Stimulated activated CD8-positive, alpha-beta memory T cell treated with anti-CD3 and anti-CD28 coated beads, Interleukin-4, amount 100 ng/mL, for 48 hours (primary cell): ENCODE measurements around the gene IL1R2.

ENCODE experiments used
- DNase-seq: peaks from one replicate; pipeline ENCODE4 v3.0.0-alpha.2; 2020

Gene IL1R2

DNA sequence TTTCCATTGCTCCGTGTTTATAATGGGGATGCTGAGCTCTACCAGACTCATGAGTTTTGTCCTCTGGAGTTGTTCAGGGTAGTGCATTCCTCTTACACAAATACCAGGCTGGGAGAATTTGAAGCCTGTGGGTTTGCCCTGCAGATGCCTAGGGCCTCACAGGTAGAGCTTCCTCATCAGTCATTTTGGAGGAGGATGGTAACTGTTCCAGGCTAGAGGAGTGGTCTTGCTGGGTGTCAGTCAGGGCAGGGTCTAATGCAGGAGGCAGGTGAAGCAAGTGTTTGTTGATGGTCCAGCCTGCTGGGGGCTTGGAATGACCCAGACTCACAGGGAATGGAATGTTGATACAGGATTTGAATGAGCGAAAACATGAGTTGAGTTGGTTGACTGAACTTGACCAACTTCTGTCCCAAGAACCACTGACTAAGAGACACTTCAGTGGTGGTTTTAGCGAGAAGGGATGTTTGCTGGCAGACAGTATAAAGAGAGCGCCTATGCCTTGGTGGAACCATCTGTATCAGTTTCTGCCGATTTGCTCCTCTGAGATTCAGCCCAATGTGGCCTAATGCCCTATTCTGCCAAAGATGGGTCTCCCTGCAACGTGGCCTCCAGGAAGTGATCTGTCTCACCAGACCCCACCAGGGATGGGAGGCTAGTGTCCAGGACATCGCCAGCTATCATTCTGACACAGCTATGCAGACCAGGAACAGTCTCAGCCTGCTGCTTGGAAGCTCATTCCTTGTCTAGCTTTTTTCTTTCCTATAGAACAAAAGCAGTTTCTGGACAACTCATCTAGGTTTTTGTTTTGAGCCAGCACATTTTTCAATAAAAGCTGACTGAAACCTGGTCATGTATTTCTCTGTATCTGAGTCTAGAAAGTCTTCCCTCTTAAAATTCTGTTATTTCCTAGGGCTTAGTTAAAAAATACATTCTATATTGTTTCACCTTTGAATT, 9.3 kb downstream of the IL1R2 start:
- DNase-seq, result peak; percentile 45

DNA sequence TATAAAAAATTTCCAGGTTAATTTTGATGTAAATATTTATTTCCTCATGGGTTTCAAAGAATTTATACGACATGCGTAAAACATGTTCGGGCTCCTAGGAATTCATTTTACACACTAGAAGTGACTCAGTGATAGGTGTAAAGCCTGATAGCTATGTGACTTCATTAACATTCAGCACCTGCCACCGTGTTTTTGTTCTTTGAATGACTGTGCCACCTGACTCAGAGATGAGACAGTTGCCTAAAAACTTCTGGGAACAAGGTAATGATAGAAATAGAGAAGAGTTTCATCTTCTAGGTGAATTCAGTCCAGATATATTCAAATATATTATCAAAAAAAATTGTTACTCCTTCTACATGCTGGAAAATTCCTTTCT, 10.0 kb downstream of the IL1R2 start:
- peak; percentile 51 for DNase-seq

- peak; percentile 17 for DNase-seq
These were observed 10.5 kb downstream of the IL1R2 start for GRCh38 chr2:102002228-102002627.

GRCh38 chr2:102002909-102003308, 11.1 kb downstream of the IL1R2 start:
- peak; percentile 16 for DNase-seq

DNA sequence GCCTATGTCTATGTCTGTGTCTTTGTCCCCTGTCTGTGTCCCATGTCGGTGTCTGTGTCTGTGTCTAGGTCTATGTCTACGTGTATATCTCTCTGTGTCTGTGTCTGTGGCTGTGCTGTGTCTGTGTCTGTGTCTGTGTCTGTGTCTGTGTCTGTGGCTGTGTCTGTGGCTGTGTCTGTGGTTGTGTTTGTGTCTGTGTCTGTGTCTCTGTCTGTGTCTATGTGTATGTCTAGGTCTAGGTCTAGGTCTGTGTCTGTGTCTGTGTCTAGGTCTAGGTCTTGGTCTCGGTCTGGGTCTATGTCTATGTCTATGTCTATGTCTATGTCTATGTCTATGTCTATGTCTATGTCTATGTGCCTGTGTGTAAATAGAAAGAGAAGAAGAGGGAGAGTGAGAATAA, 11.9 kb downstream of the IL1R2 start:
- peak; percentile 22 for DNase-seq

DNA sequence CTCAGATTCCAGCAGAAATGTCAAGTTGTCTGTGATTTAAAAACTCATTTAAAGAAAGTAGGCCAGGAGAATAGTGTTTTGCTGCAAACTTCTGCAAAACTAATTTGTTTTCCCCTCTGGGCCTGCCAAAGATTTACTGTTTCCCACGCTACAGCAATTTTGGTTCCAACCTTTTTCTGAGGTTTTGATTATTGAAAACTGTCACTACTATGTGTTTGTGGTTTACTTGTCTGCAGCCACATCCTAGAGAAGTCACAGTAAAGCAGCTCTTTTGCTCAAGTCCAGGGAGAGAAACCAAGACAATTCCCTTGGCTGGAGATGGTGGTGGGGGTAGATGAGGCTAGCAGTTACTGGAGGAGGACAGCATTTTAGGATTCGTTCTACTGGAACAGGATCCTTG, 12.8 kb downstream of the IL1R2 start:
- peak; percentile 23 for DNase-seq

DNA sequence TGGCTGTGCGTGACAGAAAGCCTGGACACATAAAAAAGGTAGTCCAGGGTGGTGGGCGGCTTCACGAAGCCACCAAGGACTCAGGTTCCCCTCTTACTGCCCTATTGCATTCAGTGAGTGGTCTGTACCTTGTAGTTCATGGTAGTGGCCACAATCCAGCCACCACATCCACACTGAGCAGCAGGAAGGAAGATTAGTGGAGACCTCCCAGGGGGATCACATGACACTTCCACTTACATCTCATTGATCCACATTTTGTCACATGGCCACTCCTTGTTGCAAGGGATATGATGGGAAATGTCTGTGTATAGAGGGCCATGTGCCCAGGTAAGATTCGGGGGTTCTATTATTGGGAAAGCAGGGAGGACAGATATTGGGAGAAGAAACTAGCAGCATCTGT, 13.7 kb downstream of the IL1R2 start:
- no peak for DNase-seq

GRCh38 chr2:102005989-102006885, 14.5 kb downstream of the IL1R2 start:
- DNase-seq, result peak; percentile 56

DNA sequence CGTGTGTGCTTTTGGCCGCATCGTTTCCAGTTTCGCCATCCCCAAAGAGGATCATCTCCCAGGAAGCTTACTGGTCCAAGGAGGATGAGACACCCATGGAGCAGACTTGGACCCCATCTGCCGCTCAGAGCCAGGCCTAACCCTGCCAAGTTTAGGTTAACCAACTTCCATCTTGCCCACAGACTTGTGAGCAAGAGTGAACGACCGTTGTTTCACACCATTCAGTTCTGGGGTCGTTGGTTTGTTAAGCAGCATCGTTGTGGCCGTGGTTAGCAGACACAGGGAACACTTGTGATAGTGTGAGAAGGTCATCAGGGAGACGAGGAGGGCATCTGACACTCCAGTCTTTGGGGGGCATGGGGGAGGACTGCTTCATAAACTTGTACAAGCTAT, 15.1 kb downstream of the IL1R2 start:
- no peak for DNase-seq

DNA sequence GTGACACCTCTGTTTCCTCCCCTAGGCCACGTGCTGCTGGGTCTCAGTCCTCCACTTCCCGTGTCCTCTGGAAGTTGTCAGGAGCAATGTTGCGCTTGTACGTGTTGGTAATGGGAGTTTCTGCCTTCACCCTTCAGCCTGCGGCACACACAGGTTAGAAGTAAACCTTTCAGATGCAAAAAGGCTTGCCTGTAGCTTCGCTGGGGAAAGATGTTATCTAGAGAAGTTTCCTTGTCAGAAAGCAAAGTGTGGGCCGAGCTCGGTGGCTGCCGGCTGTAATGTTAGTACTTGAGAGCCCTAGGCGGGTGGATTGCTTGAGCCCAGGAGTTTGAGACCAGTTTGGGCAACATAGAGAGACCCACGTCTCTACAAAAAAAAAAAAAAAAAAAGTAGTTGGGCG, 16.7 kb downstream of the IL1R2 start:
- DNase-seq, result no peak

DNA sequence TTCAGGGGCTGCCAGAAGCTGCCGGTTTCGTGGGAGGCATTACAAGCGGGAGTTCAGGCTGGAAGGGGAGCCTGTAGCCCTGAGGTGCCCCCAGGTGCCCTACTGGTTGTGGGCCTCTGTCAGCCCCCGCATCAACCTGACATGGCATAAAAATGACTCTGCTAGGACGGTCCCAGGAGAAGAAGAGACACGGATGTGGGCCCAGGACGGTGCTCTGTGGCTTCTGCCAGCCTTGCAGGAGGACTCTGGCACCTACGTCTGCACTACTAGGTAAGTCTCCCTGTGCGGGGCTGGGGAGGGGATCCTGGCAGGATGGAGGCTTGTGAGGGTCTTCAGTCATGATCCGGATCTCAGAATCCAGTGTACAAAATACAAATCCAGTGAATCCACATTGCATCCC, 17.8 kb downstream of the IL1R2 start:
- DNase-seq, result no peak

- no peak for DNase-seq
These were observed 19.1 kb downstream of the IL1R2 start for GRCh38 chr2:102010902-102011301.

- no peak for DNase-seq
These were observed 20.4 kb downstream of the IL1R2 start for GRCh38 chr2:102012061-102012614.

- no peak for DNase-seq
These were observed 21.7 kb downstream of the IL1R2 start for GRCh38 chr2:102013206-102014040.

- DNase-seq, result no peak
These were observed 22.2 kb downstream of the IL1R2 start for GRCh38 chr2:102014041-102014345.

GRCh38 chr2:102015399-102015798, 23.6 kb downstream of the IL1R2 start:
- DNase-seq, result no peak

DNA sequence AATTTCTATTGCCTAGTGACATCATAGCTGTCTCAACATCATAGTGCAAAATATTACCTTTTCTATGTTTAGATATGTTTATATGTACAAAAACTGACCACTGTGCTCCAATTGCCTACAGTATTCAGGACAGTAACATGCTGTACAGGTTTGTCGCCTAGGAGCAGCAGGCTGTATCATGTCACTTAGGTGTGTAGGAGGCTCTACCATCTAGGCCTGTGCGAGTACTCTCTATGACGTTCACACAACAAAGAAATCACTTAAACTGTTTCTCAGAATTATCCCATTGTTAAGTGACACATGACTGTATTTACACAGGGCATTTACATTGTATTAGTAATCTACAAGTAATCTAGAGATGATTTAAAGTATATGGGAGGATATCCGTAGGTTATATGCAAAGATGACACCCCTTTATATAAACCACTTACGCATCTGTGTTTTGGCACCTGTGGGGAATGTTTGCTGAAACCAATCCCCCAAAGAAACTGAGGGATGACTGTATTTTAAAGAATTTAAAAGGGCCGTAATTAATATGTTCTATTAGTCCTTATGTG, 24.7 kb downstream of the IL1R2 start:
- DNase-seq, result no peak

DNA sequence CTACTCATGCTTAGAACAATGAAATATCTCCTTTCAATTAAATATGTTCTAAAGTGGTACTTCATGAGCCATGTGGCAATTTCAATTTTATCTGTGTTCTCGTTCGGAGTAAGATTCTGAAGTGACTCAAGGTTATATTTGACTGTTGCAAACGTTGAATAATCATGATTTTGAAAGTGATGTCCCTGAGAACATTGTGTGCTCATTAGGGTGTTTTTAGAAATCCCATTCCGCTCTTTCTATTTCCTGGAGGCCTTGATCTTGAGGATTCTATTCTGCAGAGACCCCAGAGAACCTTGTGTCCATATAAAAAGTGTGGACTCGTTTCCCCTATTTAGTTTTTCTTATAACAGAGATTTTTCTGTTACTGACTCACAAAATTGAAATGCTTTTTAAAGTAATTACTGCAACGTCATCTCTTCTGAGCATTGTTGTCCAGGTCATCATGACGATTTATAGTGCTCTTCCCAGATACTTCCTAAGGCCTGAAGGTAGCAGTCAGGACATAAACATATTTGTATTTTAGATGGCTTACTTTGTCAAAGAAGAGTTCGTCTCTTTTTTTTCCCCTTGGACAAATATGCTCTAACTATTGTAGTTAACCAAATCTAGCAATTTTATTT, 27.2 kb downstream of the IL1R2 start:
- DNase-seq, result no peak

DNA sequence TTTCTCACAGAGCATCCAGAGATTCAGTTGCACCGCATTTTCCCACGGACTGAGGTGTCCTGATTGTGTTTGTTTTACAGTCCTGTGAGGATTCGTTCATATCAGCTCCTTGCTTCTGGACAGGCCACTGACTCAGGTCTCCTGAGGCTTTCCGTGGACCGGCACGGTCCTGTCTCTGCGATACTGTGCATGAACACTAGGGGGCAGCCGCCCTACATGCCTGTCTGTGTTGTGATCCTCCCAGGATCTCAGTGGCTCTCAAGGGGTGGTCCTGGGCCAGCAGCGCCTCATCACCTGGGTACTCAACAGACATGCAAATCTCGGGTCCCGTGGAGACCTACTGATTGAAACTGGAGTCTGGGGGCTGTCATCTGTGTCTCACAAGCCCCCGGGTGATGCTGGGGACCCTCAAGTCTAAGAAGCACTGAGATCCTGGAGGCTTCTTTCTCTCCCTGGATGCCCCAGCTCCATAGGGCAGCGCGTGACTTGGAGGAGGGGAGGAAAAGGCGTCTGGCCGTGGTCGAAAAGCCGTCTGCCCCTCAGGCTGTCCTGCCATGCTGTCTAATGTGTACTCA, 28.9 kb downstream of the IL1R2 start:
- DNase-seq, result peak; percentile 94

- DNase-seq, result no peak
These were observed 30.0 kb downstream of the IL1R2 start for GRCh38 chr2:102021779-102022178.

GRCh38 chr2:102022884-102023539, 31.3 kb downstream of the IL1R2 start:
- DNase-seq, result no peak
